HG02642 (cell line): Measurements from ENCODE around the gene ZAP70.

ENCODE experiments used
- ATAC-seq: cut with Tn5 transposase; IDR thresholded peaks from one replicate; pipeline ENCODE4 v1.9.1; 2021; ENCODE audit warnings: mild to moderate bottlenecking; ENCODE audit not compliant: unreplicated experiment, poor library complexity

ZAP70 gene

GRCh38 chr2:97769711-97770110 is 56.3 kb downstream of the ZAP70 start:
- ATAC-seq = no peak

- ATAC-seq = no peak
These were observed 57.1 kb downstream of the ZAP70 start for GRCh38 chr2:97770445-97770844.

- ATAC-seq = no peak
These were observed 61.0 kb downstream of the ZAP70 start for GRCh38 chr2:97774425-97774824.

GRCh38 chr2:97775074-97775473 is 61.7 kb downstream of the ZAP70 start:
- no peak for ATAC-seq

- ATAC-seq = no peak
These were observed 65.8 kb downstream of the ZAP70 start for GRCh38 chr2:97779141-97779540.

- no peak for ATAC-seq
These were observed 68.6 kb downstream of the ZAP70 start for GRCh38 chr2:97781981-97782380.

GRCh38 chr2:97784953-97785352 is 71.6 kb downstream of the ZAP70 start:
- no peak for ATAC-seq

GRCh38 chr2:97785818-97786217 is 72.4 kb downstream of the ZAP70 start:
- ATAC-seq = no peak

GRCh38 chr2:97788986-97789644 is 75.7 kb downstream of the ZAP70 start:
- no peak for ATAC-seq
